H1 (cell line): Measurements from ENCODE around the gene MARS1. TPM values are rescaled to one million over a fixed set of nuclear protein-coding genes. Genes with fewer than 3 reads are reported as not detected.

Experiments
- CTCF ChIA-PET: fragments of 300-600 bp; sonication (Branson Sonifier 250); formaldehyde crosslinking; loops from one replicate; lab custom pipeline; 2021; ENCODE audit not compliant: partially characterized antibody; lab: Charles Lee
- POLR2A ChIA-PET: fragments of 300-600 bp; sonication (Branson Sonifier 250); formaldehyde crosslinking; loops from one replicate; lab custom pipeline; 2021; ENCODE audit warnings: inconsistent platforms; ENCODE audit not compliant: partially characterized antibody; lab: Charles Lee
- DNase-seq, 2 experiments: peaks; one replicate each; pipeline versions ENCODE4 v3.0.0 to v3.0.0-alpha.2; 2010 to 2022; ENCODE audit warnings: low spot score in 2 of 2, low read depth in 1 of 2, mixed read lengths in 1 of 2
- FAIRE-seq: peaks from 2 replicates; lab custom pipeline; 2011; peaks lifted over from hg19 to GRCh38; lab: Jason Lieb, UNC
- H2AFZ ChIP-seq: 2 replicates; pipeline ENCODE4 v1.8.1; 2012; ENCODE audit warnings: low read length, inconsistent platforms
- H2AK5ac ChIP-seq: 2 replicates; pipeline ENCODE4 v1.6.1; 2013; ENCODE audit warnings: low read depth, low read length
- H2BK120ac ChIP-seq: replicated peaks from 2 replicates; pipeline ENCODE3; 2013; ENCODE audit warnings: low read depth, low read length, inconsistent platforms
- H2BK12ac ChIP-seq: 2 replicates; pipeline ENCODE4 v1.6.1; 2013; ENCODE audit warnings: low read depth, low read length
- H2BK15ac ChIP-seq: 2 replicates; pipeline ENCODE4 v1.6.1; 2013; ENCODE audit warnings: low read length
- H2BK20ac ChIP-seq: 2 replicates; pipeline ENCODE4 v1.6.1; 2013; ENCODE audit warnings: low read length
- H2BK5ac ChIP-seq: 2 replicates; pipeline ENCODE4 v1.6.1; 2013; ENCODE audit warnings: low read depth, low read length
- H3K14ac ChIP-seq: 2 replicates; pipeline ENCODE4 v1.6.1; 2013; ENCODE audit warnings: inconsistent platforms; ENCODE audit not compliant: insufficient read length
- H3K18ac ChIP-seq: 2 replicates; pipeline ENCODE4 v1.6.1; 2013; ENCODE audit warnings: low read length; ENCODE audit errors: extremely low read depth
- H3K23ac ChIP-seq: 2 replicates; pipeline ENCODE4 v1.6.1; 2013; ENCODE audit warnings: inconsistent platforms; ENCODE audit not compliant: insufficient read length
- H3K23me2 ChIP-seq: 2 replicates; pipeline ENCODE4 v1.6.1; 2013; ENCODE audit warnings: low read depth, low read length
- H3K27ac ChIP-seq: 2 replicates; pipeline ENCODE4 v1.6.1; 2011; ENCODE audit warnings: low read depth, low read length, inconsistent platforms
- H3K27me3 ChIP-seq, 4 experiments: replicated peaks in 1 of 4; 1 replicate in 1 of 4; 2 replicates in 3 of 4; pipeline versions ENCODE4 v1.6.1 to v1.8.1; 2011 to 2013; ENCODE audit warnings: low read length in 3 of 4, mild to moderate bottlenecking in 3 of 4, inconsistent platforms in 2 of 4, mixed read lengths in 2 of 4, moderate library complexity in 1 of 4; ENCODE audit not compliant: control insufficient read depth in 3 of 4, insufficient read depth in 3 of 4; ENCODE audit errors: extremely low read depth in 1 of 4
- H3K36me3 ChIP-seq, 4 experiments: 2 replicates each; pipeline versions ENCODE4 v1.6.1 to v1.8.1; 2011 to 2013; ENCODE audit warnings: mild to moderate bottlenecking in 4 of 4, low read length in 3 of 4, moderate library complexity in 2 of 4, control low read depth in 1 of 4, inconsistent platforms in 1 of 4; ENCODE audit not compliant: insufficient read depth in 4 of 4, control insufficient read depth in 2 of 4
- H3K4ac ChIP-seq: replicated peaks from 2 replicates; pipeline ENCODE3; 2013; ENCODE audit warnings: low read length, low read depth, mixed read lengths, inconsistent platforms; ENCODE audit not compliant: insufficient read length
- H3K4me1 ChIP-seq, 4 experiments: replicated peaks in 1 of 4; 1 replicate in 1 of 4; 2 replicates in 3 of 4; pipeline versions ENCODE4 v1.6.1 to v1.8.1; 2011 to 2013; ENCODE audit warnings: low read length in 3 of 4, inconsistent platforms in 2 of 4, mixed read lengths in 1 of 4; ENCODE audit not compliant: insufficient read depth in 4 of 4, control insufficient read depth in 3 of 4
- H3K4me2 ChIP-seq, 2 experiments: 2 replicates each; pipeline versions ENCODE4 v1.6.1 to v1.8.1; 2011 to 2013; ENCODE audit warnings: low read depth in 2 of 2, low read length in 2 of 2, control low read depth in 1 of 2, inconsistent platforms in 1 of 2, mild to moderate bottlenecking in 1 of 2; ENCODE audit not compliant: insufficient read depth in 1 of 2
- H3K4me3 ChIP-seq, 4 experiments: fragments of 200-600, 300-600 bp in 1 of 4; sonication (generic), shearing (Covaris generic), sonication (Bioruptor Twin) in 1 of 4; 2 replicates each; pipeline versions ENCODE4 v1.5.1 to v1.8.1; 2011 to 2016; ENCODE audit warnings: low read length in 4 of 4, low read depth in 3 of 4, control low read depth in 2 of 4, inconsistent platforms in 2 of 4, mild to moderate bottlenecking in 2 of 4, mixed read lengths in 1 of 4, moderate library complexity in 1 of 4; ENCODE audit not compliant: insufficient read depth in 2 of 4; ENCODE audit errors: extremely low read depth in 1 of 4
- H3K56ac ChIP-seq: replicated peaks from 2 replicates; pipeline ENCODE3; 2013; ENCODE audit warnings: low read depth, mild to moderate bottlenecking, mixed read lengths, low read length, inconsistent platforms; ENCODE audit not compliant: insufficient read length
- H3K79me1 ChIP-seq: 2 replicates; pipeline ENCODE4 v1.6.1; 2013; ENCODE audit warnings: low read depth, low read length, control low read depth
- H3K79me2 ChIP-seq, 2 experiments: 2 replicates each; pipeline versions ENCODE4 v1.6.1 to v1.8.1; 2012 to 2013; ENCODE audit warnings: low read length in 2 of 2, mild to moderate bottlenecking in 2 of 2, inconsistent platforms in 1 of 2; ENCODE audit not compliant: insufficient read depth in 2 of 2, control insufficient read depth in 1 of 2
- H3K9ac ChIP-seq, 4 experiments: replicated peaks in 1 of 4; 1 replicate in 1 of 4; 2 replicates in 3 of 4; pipeline versions ENCODE4 v1.6.1 to v1.8.1; 2011 to 2013; ENCODE audit warnings: low read depth in 3 of 4, low read length in 3 of 4, control low read depth in 2 of 4, mild to moderate bottlenecking in 2 of 4, moderate library complexity in 2 of 4, inconsistent platforms in 1 of 4; ENCODE audit errors: extremely low read depth in 1 of 4
- H3K9me3 ChIP-seq, 2 experiments: 2 replicates each; pipeline versions ENCODE4 v1.6.1 to v1.8.1; 2012 to 2013; ENCODE audit warnings: mild to moderate bottlenecking in 2 of 2, moderate library complexity in 2 of 2, control low read depth in 1 of 2, inconsistent platforms in 1 of 2, low read depth in 1 of 2, low read length in 1 of 2, mixed read lengths in 1 of 2; ENCODE audit not compliant: insufficient read depth in 2 of 2
- H4K20me1 ChIP-seq, 2 experiments: replicated peaks in 1 of 2; 2 replicates each; pipeline versions ENCODE3 to v1.8.1; 2011 to 2013; ENCODE audit warnings: inconsistent platforms in 2 of 2, low read length in 2 of 2, mild to moderate bottlenecking in 1 of 2; ENCODE audit not compliant: insufficient read depth in 2 of 2, control insufficient read depth in 1 of 2
- H4K5ac ChIP-seq: 2 replicates; pipeline ENCODE4 v1.6.1; 2013; ENCODE audit warnings: low read length, low read depth, mixed read lengths, inconsistent platforms; ENCODE audit not compliant: insufficient read length
- H4K8ac ChIP-seq: 2 replicates; pipeline ENCODE4 v1.8.0; 2013; ENCODE audit warnings: mild to moderate bottlenecking, moderate library complexity, low read length, inconsistent platforms; ENCODE audit not compliant: insufficient read depth; ENCODE audit errors: extremely low read depth
- H4K91ac ChIP-seq: replicated peaks from 2 replicates; pipeline ENCODE3; 2013; ENCODE audit warnings: low read length, mixed read lengths, inconsistent platforms; ENCODE audit not compliant: insufficient read length
- BCL11A ChIP-seq, 2 experiments: IDR thresholded peaks; one replicate each; pipeline ENCODE4 v1.6.1; 2011; ENCODE audit warnings: low read depth in 2 of 2, low read length in 2 of 2, mild to moderate bottlenecking in 2 of 2
- CHD2 ChIP-seq: IDR thresholded peaks from 2 replicates; pipeline ENCODE4 v1.6.1; 2012; ENCODE audit warnings: low read length, improper control_type of control experiment
- EGR1 ChIP-seq: IDR thresholded peaks from 2 replicates; pipeline ENCODE4 v1.6.1; 2011; ENCODE audit warnings: low read depth, low read length, borderline replicate concordance
- FOSL1 ChIP-seq: IDR thresholded peaks from 2 replicates; pipeline ENCODE4 v1.6.1; 2011; ENCODE audit warnings: mild to moderate bottlenecking, low read depth, low read length, moderate library complexity; ENCODE audit not compliant: insufficient read depth
- KDM1A ChIP-seq: fragments of 200-600, 300-600 bp; sonication (generic); IDR thresholded peaks from 2 replicates; pipeline ENCODE4 v1.7.1; 2016; ENCODE audit warnings: mild to moderate bottlenecking, low read length, borderline replicate concordance
- KDM4A ChIP-seq: IDR thresholded peaks from one replicate; pipeline ENCODE4 v1.7.1; 2012; ENCODE audit warnings: low read depth, mild to moderate bottlenecking, moderate library complexity, low read length, inconsistent platforms; ENCODE audit not compliant: severe bottlenecking
- NANOG ChIP-seq: IDR thresholded peaks from 2 replicates; pipeline ENCODE4 v1.6.1; 2011; ENCODE audit warnings: low read length, low read depth, mild to moderate bottlenecking, inconsistent platforms; ENCODE audit not compliant: insufficient read depth, poor library complexity, severe bottlenecking
- POLR2A ChIP-seq, 2 experiments: IDR thresholded peaks; 1 replicate in 1 of 2; 2 replicates in 1 of 2; pipeline ENCODE4 v1.6.1; 2011; ENCODE audit warnings: low read depth in 2 of 2, low read length in 2 of 2, mild to moderate bottlenecking in 2 of 2; ENCODE audit errors: control extremely low read depth in 1 of 2
- SIRT6 ChIP-seq: IDR thresholded peaks from one replicate; pipeline ENCODE4 v1.7.1; 2012; ENCODE audit warnings: low read length, inconsistent platforms
- SP1 ChIP-seq: IDR thresholded peaks from 2 replicates; pipeline ENCODE4 v1.6.1; 2011; ENCODE audit warnings: low read depth, low read length
- SP2 ChIP-seq: IDR thresholded peaks from 2 replicates; pipeline ENCODE4 v1.6.1; 2012; ENCODE audit warnings: mild to moderate bottlenecking, low read length, inconsistent platforms
- ZNF274 ChIP-seq: IDR thresholded peaks from 2 replicates; pipeline ENCODE4 v1.7.0; 2012; ENCODE audit warnings: low read length, borderline replicate concordance; ENCODE audit errors: extremely low read depth
- WGBS, 2 experiments: shearing (Covaris generic) in 1 of 2; methylation state at CpG; one replicate each; pipeline versions ENCODE4 v1.1.6 to v1.1.7; 2013 to 2015; ENCODE audit warnings: low lambda C conversion rate in 2 of 2, mixed read lengths in 2 of 2, inconsistent platforms in 1 of 2, low coverage in 1 of 2, missing lambda C conversion rate in 1 of 2; ENCODE audit not compliant: insufficient replicate concordance in 2 of 2, insufficient coverage in 1 of 2, insufficient read length in 1 of 2; ENCODE audit errors: extremely low coverage in 1 of 2, missing lambda C conversion rate in 1 of 2; 5-methylcytosine and 5-hydroxymethylcytosine counted together
- polyA plus RNA-seq, 7 experiments: library from polyadenylated mRNA; depleted of rRNA in 3 of 7; stranded (reverse) in 5 of 7; unstranded in 2 of 7; fragments of >200 nt in 5 of 7; fragments of 200-250 nt in 2 of 7; gene quantifications; 1 replicate in 5 of 7; 2 replicates in 1 of 7; 4 replicates in 1 of 7; pipeline versions ENCODE4 v1.2.1 to v1.2.3, GENCODE V29; 2011 to 2013; ENCODE audit warnings: missing spikeins in 2 of 7, mixed read lengths in 2 of 7
- total RNA-seq: library from RNA; stranded (reverse); fragmentation: NEBNext Ultra II Directional; extraction: Animal tissue kit (Norgen Biotek cat#: 25700); gene quantifications from 2 replicates; pipeline ENCODE4 v1.2.1, GENCODE V29; 2021
- TF ChIP-seq, protein P1 (sequence below): IDR thresholded peaks from 2 replicates; pipeline ENCODE4 v1.6.1; 2012; ENCODE audit warnings: low read length, inconsistent platforms

MARS1 gene
- total and polyA plus RNA-seq, 2 of the 8 experiments (the other 6 are each of a cell fraction or from before 2014, with no cell fraction given) = 194 to 407 TPM

GRCh38 chr12:57449375-57449774, 38.5 kb upstream of the MARS1 start:
- Histone ChIP-seq H3K9ac (no peak overlapping the region), H2BK5ac (no peak overlapping the region), H3K9me3 (no peaks in the 10 kb centered on the region), H3K4me2 (no peak overlapping the region), H3K79me2 (no peaks in the 10 kb centered on the region), H3K56ac (no peak overlapping the region), H3K14ac (no peak overlapping the region), H4K8ac (no peak overlapping the region), H3K36me3 (no peaks in the 10 kb centered on the region), H4K91ac (no peak overlapping the region), H2BK120ac (no peak overlapping the region), H3K27ac (no peak overlapping the region), H3K23ac (no peak overlapping the region), H4K20me1 (no peaks in the 10 kb centered on the region), H3K4me3 (no peak overlapping the region), H3K23me2 (no peaks in the 10 kb centered on the region), H2BK20ac (no peak overlapping the region), H4K5ac (no peak overlapping the region), H2AK5ac (no peak overlapping the region), H2BK15ac (peak overlapping the region; percentile 18; the same call in 1 of the 2 replicates), H3K18ac (no peak overlapping the region), H2AFZ (no peak overlapping the region), H2BK12ac (no peak overlapping the region; the same call in 1 of the 2 replicates), H3K79me1 (no peaks in the 10 kb centered on the region), H3K4me1 (peaks cover 0 to 5% (median 1%) of the 10 kb centered on the region in 4 experiments; a peak in 6 of 7 replicates), H3K27me3 (no peaks in the 10 kb centered on the region), H3K4ac (no peak overlapping the region)
- FAIRE-seq (no peak), DNase-seq (no peak)
- 94% methylated on average over 7 of the region's 7 CpGs; no CpG with 5 or more reads in 1 of the 2 experiments for WGBS, 2 experiments
- CTCF ChIA-PET = interaction anchor here (0.7 to 18.5 kb wide), 6 partner anchors 14 to 205 kb away, joined by 3 to 478 read pairs (median 168); partner anchors contain the start of genes ARHGAP9, INHBC, MARS1 and STAC3
- POLR2A ChIA-PET = interaction anchor here (0.8 to 11.2 kb wide), 3 partner anchors 9 to 432 kb away, joined by 3 to 168 read pairs (median 3); partner anchors contain the start of genes INHBC and R3HDM2
- TF ChIP-seq, protein P1, sequence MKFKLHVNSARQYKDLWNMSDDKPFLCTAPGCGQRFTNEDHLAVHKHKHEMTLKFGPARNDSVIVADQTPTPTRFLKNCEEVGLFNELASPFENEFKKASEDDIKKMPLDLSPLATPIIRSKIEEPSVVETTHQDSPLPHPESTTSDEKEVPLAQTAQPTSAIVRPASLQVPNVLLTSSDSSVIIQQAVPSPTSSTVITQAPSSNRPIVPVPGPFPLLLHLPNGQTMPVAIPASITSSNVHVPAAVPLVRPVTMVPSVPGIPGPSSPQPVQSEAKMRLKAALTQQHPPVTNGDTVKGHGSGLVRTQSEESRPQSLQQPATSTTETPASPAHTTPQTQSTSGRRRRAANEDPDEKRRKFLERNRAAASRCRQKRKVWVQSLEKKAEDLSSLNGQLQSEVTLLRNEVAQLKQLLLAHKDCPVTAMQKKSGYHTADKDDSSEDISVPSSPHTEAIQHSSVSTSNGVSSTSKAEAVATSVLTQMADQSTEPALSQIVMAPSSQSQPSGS = no peak
- TF ChIP-seq SIRT6 (no peak), POLR2A (IDR thresholded peaks at IDR 0.05; ENCODE audit: control extremely low read depth in 1 of 2, low read depth in 2 of 2, low read length in 2 of 2) (no peak), NANOG (no peak), ZNF274 (no peak), EGR1 (no peak), SP1 (no peak), KDM1A (no peak), KDM4A (no peak), BCL11A (IDR thresholded peaks at IDR 0.05; ENCODE audit: low read depth in 2 of 2, low read length in 2 of 2) (no peak), SP2 (no peak), FOSL1 (no peak), CHD2 (no peak)
